ENCODE results near the gene PDGFRB.
A peak's percentile ranks its signal among the peaks of the same experiment; 100 is the strongest.

The PDGFRB gene

GRCh38 chr5:150113047-150113744, 42.4 kb downstream of the PDGFRB start:
- no peak overlapping the region for H2AFZ ChIP-seq (ENCODE audit: low read length)
- peaks cover 0 to 11% (median 0%) of the 10 kb centered on the region in 3 experiments for H3K27me3 ChIP-seq (ENCODE audit: control insufficient read depth in 3 of 3, insufficient read depth in 3 of 3, low read depth in 1 of 3, low read length in 3 of 3)
- no peak for DNase-seq (ENCODE audit: low spot score)
- H3K18ac ChIP-seq (ENCODE audit: low read length) = peak overlapping the region; percentile 89
- no peak overlapping the region for H4K91ac ChIP-seq (ENCODE audit: low read depth, low read length, poor library complexity)
- H3K4me2 ChIP-seq (ENCODE audit: insufficient read depth, low read length, poor library complexity, severe bottlenecking) = no peak overlapping the region
- H2BK120ac ChIP-seq (ENCODE audit: low read depth, low read length) = peak overlapping the region; percentile 35
- peak overlapping the region; percentile 80 for H3K27ac ChIP-seq (replicated peaks; ENCODE audit: low read length)
- peak overlapping the region; percentile 76 for H3K23ac ChIP-seq (ENCODE audit: low read depth, low read length, poor library complexity)
- H2AK5ac ChIP-seq (ENCODE audit: low read depth, low read length) = peak overlapping the region; percentile 90
- no peak overlapping the region for H3K9ac ChIP-seq (ENCODE audit: low read depth, low read length, poor library complexity)
- no peaks in the 10 kb centered on the region for H3K9me3 ChIP-seq (replicated peaks in 1 of 2; ENCODE audit: control insufficient read depth in 2 of 2, insufficient read depth in 1 of 2, low read depth in 1 of 2, low read length in 2 of 2)
- H3K14ac ChIP-seq (ENCODE audit: low read length) = peak overlapping the region; percentile 72
- no peaks in the 10 kb centered on the region for H3K79me1 ChIP-seq (ENCODE audit: low read depth, low read length)
- H3K4ac ChIP-seq (ENCODE audit: low read length) = peak overlapping the region; percentile 17
- H2BK15ac ChIP-seq (ENCODE audit: low read length) = peak overlapping the region; percentile 80
- no CpG with 5 or more reads among the region's 18 CpGs for WGBS, 2 donors (ENCODE audit: extremely low coverage in 2 of 2, insufficient read length in 2 of 2, insufficient replicate concordance in 1 of 2)
- H2BK5ac ChIP-seq (ENCODE audit: low read length) = peak overlapping the region; percentile 21
- no peak overlapping the region for H4K8ac ChIP-seq (ENCODE audit: low read depth, low read length)
- H2BK12ac ChIP-seq (ENCODE audit: low read length) = peak overlapping the region; percentile 69
- H3K36me3 ChIP-seq (replicated peaks in 1 of 2; ENCODE audit: control insufficient read depth in 2 of 2, insufficient read depth in 2 of 2, low read length in 2 of 2) = no peaks in the 10 kb centered on the region
- H3K4me1 ChIP-seq (ENCODE audit: control insufficient read depth in 2 of 2, insufficient read depth in 1 of 2, low read depth in 1 of 2, low read length in 2 of 2) = peaks cover 11 to 24% of the 10 kb centered on the region in 2 donors
- H3K4me3 ChIP-seq (ENCODE audit: low read length in 2 of 2) = no peak overlapping the region

- Histone ChIP-seq H3K9me3 (replicated peaks in 1 of 2; ENCODE audit: control insufficient read depth in 2 of 2, insufficient read depth in 1 of 2, low read depth in 1 of 2, low read length in 2 of 2) (no peaks in the 10 kb centered on the region), H2AK5ac (ENCODE audit: low read depth, low read length) (peak overlapping the region; percentile 90), H3K18ac (ENCODE audit: low read length) (peak overlapping the region; percentile 89), H3K23ac (ENCODE audit: low read depth, low read length, poor library complexity) (peak overlapping the region; percentile 9), H3K4ac (ENCODE audit: low read length) (peak overlapping the region; percentile 0), H2BK120ac (ENCODE audit: low read depth, low read length) (no peak overlapping the region), H2BK12ac (ENCODE audit: low read length) (no peak overlapping the region), H2BK15ac (ENCODE audit: low read length) (peak overlapping the region; percentile 80), H4K8ac (ENCODE audit: low read depth, low read length) (no peak overlapping the region), H2BK5ac (ENCODE audit: low read length) (peak overlapping the region; percentile 21), H3K27ac (replicated peaks; ENCODE audit: low read length) (peak overlapping the region; percentile 80), H3K4me2 (ENCODE audit: insufficient read depth, low read length, poor library complexity, severe bottlenecking) (no peak overlapping the region), H4K91ac (ENCODE audit: low read depth, low read length, poor library complexity) (no peak overlapping the region), H3K14ac (ENCODE audit: low read length) (peak overlapping the region; percentile 72), H3K79me1 (ENCODE audit: low read depth, low read length) (no peaks in the 10 kb centered on the region), H3K27me3 (ENCODE audit: control insufficient read depth in 3 of 3, insufficient read depth in 3 of 3, low read depth in 1 of 3, low read length in 3 of 3) (peaks cover 0 to 11% (median 0%) of the 10 kb centered on the region in 3 experiments), H3K36me3 (replicated peaks in 1 of 2; ENCODE audit: control insufficient read depth in 2 of 2, insufficient read depth in 2 of 2, low read length in 2 of 2) (no peaks in the 10 kb centered on the region), H2AFZ (ENCODE audit: low read length) (no peak overlapping the region), H3K4me1 (ENCODE audit: control insufficient read depth in 2 of 2, insufficient read depth in 1 of 2, low read depth in 1 of 2, low read length in 2 of 2) (peaks cover 14 to 22% of the 10 kb centered on the region in 2 donors), H3K9ac (ENCODE audit: low read depth, low read length, poor library complexity) (no peak overlapping the region), H3K4me3 (ENCODE audit: low read length in 2 of 2) (no peak overlapping the region)
- no CpG with 5 or more reads among the region's 6 CpGs for WGBS, 2 donors (ENCODE audit: extremely low coverage in 2 of 2, insufficient read length in 2 of 2, insufficient replicate concordance in 1 of 2)
- peak; percentile 48 for DNase-seq (ENCODE audit: low spot score)
Observed at GRCh38 chr5:150112201-150113046, 43.2 kb downstream of the PDGFRB start.

DNA sequence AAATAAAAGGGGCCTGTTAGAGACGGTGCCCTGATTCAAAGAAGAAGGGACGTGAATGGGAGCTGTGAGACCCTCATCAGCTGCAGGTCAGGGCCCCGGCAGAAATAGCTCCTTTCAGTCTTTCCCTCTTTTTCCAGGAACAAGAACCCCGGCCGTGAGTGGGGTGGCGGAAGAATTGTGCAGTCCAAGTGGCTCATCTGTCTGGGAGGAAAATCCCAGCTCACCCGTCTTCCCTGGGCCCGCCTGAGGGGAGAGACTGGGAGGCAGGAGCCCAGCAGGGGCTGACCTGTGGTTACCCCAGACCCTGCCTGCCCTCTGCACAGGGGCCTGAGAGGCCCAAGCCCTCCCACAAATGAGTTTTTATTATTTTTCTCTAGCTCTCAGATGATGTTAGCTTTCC, 44.5 kb downstream of the PDGFRB start:
- H3K27ac ChIP-seq (replicated peaks; ENCODE audit: low read length) = no peak overlapping the region

GRCh38 chr5:150109921-150110320, 45.7 kb downstream of the PDGFRB start:
- no peak for DNase-seq (ENCODE audit: low spot score)

More for the DNA sequence above, 44.5 kb downstream of the PDGFRB start:
- Histone ChIP-seq H3K23ac (ENCODE audit: low read depth, low read length, poor library complexity) (no peak overlapping the region), H2AK5ac (ENCODE audit: low read depth, low read length) (no peak overlapping the region), H3K4me3 (ENCODE audit: low read length in 2 of 2) (no peak overlapping the region), H3K4me2 (ENCODE audit: insufficient read depth, low read length, poor library complexity, severe bottlenecking) (no peak overlapping the region), H2BK120ac (ENCODE audit: low read depth, low read length) (no peak overlapping the region), H3K36me3 (replicated peaks in 1 of 2; ENCODE audit: control insufficient read depth in 2 of 2, insufficient read depth in 2 of 2, low read length in 2 of 2) (no peaks in the 10 kb centered on the region), H2AFZ (ENCODE audit: low read length) (peak overlapping the region; percentile 86), H3K27me3 (ENCODE audit: control insufficient read depth in 3 of 3, insufficient read depth in 3 of 3, low read depth in 1 of 3, low read length in 3 of 3) (peaks cover 0 to 11% (median 2%) of the 10 kb centered on the region in 3 experiments), H4K91ac (ENCODE audit: low read depth, low read length, poor library complexity) (no peak overlapping the region), H3K9me3 (replicated peaks in 1 of 2; ENCODE audit: control insufficient read depth in 2 of 2, insufficient read depth in 1 of 2, low read depth in 1 of 2, low read length in 2 of 2) (no peaks in the 10 kb centered on the region), H2BK5ac (ENCODE audit: low read length) (peak overlapping the region; percentile 30), H3K9ac (ENCODE audit: low read depth, low read length, poor library complexity) (no peak overlapping the region), H2BK15ac (ENCODE audit: low read length) (no peak overlapping the region), H3K4me1 (ENCODE audit: control insufficient read depth in 2 of 2, insufficient read depth in 1 of 2, low read depth in 1 of 2, low read length in 2 of 2) (peaks cover 18 to 24% of the 10 kb centered on the region in 2 donors), H2BK12ac (ENCODE audit: low read length) (no peak overlapping the region), H3K79me1 (ENCODE audit: low read depth, low read length) (no peaks in the 10 kb centered on the region), H4K8ac (ENCODE audit: low read depth, low read length) (no peak overlapping the region), H3K4ac (ENCODE audit: low read length) (no peak overlapping the region), H3K14ac (ENCODE audit: low read length) (no peak overlapping the region), H3K18ac (ENCODE audit: low read length) (no peak overlapping the region)
- no CpG with 5 or more reads among the region's 8 CpGs for WGBS, 2 donors (ENCODE audit: extremely low coverage in 2 of 2, insufficient read length in 2 of 2, insufficient replicate concordance in 1 of 2)
- DNase-seq (ENCODE audit: low spot score) = no peak

More at GRCh38 chr5:150109921-150110320, 45.7 kb downstream of the PDGFRB start:
- H3K4me1 ChIP-seq (ENCODE audit: control insufficient read depth in 2 of 2, insufficient read depth in 1 of 2, low read depth in 1 of 2, low read length in 2 of 2) = peaks cover 18 to 24% of the 10 kb centered on the region in 2 donors
- no peaks in the 10 kb centered on the region for H3K79me1 ChIP-seq (ENCODE audit: low read depth, low read length)
- H4K91ac ChIP-seq (ENCODE audit: low read depth, low read length, poor library complexity) = no peak overlapping the region
- H4K8ac ChIP-seq (ENCODE audit: low read depth, low read length) = no peak overlapping the region
- no peak overlapping the region for H2BK120ac ChIP-seq (ENCODE audit: low read depth, low read length)
- H3K23ac ChIP-seq (ENCODE audit: low read depth, low read length, poor library complexity) = no peak overlapping the region
- H3K27ac ChIP-seq (replicated peaks; ENCODE audit: low read length) = no peak overlapping the region
- no peak overlapping the region for H2BK15ac ChIP-seq (ENCODE audit: low read length)
- no peak overlapping the region for H2BK5ac ChIP-seq (ENCODE audit: low read length)
- no peak overlapping the region for H2AFZ ChIP-seq (ENCODE audit: low read length)
- no peak overlapping the region for H3K4me2 ChIP-seq (ENCODE audit: insufficient read depth, low read length, poor library complexity, severe bottlenecking)
- WGBS, 2 donors (ENCODE audit: extremely low coverage in 2 of 2, insufficient read length in 2 of 2, insufficient replicate concordance in 1 of 2) = no CpG with 5 or more reads among the region's 4 CpGs
- no peak overlapping the region for H3K4ac ChIP-seq (ENCODE audit: low read length)
- H3K14ac ChIP-seq (ENCODE audit: low read length) = no peak overlapping the region
- H2AK5ac ChIP-seq (ENCODE audit: low read depth, low read length) = no peak overlapping the region
- no peaks in the 10 kb centered on the region for H3K36me3 ChIP-seq (replicated peaks in 1 of 2; ENCODE audit: control insufficient read depth in 2 of 2, insufficient read depth in 2 of 2, low read length in 2 of 2)
- peaks cover 0 to 11% (median 2%) of the 10 kb centered on the region in 3 experiments for H3K27me3 ChIP-seq (ENCODE audit: control insufficient read depth in 3 of 3, insufficient read depth in 3 of 3, low read depth in 1 of 3, low read length in 3 of 3)
- no peak overlapping the region for H2BK12ac ChIP-seq (ENCODE audit: low read length)
- no peak overlapping the region for H3K9ac ChIP-seq (ENCODE audit: low read depth, low read length, poor library complexity)
- H3K9me3 ChIP-seq (replicated peaks in 1 of 2; ENCODE audit: control insufficient read depth in 2 of 2, insufficient read depth in 1 of 2, low read depth in 1 of 2, low read length in 2 of 2) = no peaks in the 10 kb centered on the region
- no peak overlapping the region for H3K4me3 ChIP-seq (ENCODE audit: low read length in 2 of 2)
- H3K18ac ChIP-seq (ENCODE audit: low read length) = no peak overlapping the region

Measured in neuronal stem cell (in vitro differentiated cells).